Right ventricle myocardium inferior (tissue), 1 donor: ENCODE data around the gene C12orf54. TPM values are rescaled to one million over a fixed set of nuclear protein-coding genes. Genes with fewer than 3 reads are reported as not detected.
"Not testable (repeated sequence)": the region's sequence is repeated elsewhere in the genome, so short reads cannot be mapped to it uniquely, and the experiment has no call there.

ENCODE experiments used
- ATAC-seq: fragments of 200-7000 bp; cut with Tn5 transposase; one replicate; pipeline ENCODE4 v1.9.1; 2020; ENCODE audit warnings: mild to moderate bottlenecking, moderate library complexity
- DNase-seq: peaks from one replicate; pipeline ENCODE4 v3.0.0; 2021; ENCODE audit errors: missing footprints
- intact Hi-C: fragments of 100-400 bp; cut with DNase I; formaldehyde crosslinking; loops from one replicate; pipeline ENCODE4 v1.11.0; 2022
- long read RNA-seq: library from polyadenylated mRNA; unstranded; transcript quantifications from one replicate; pipeline ENCODE4 v2.0.0, GENCODE V29; 2021
- total RNA-seq: library from RNA; stranded (reverse); fragmentation: NEBNext Ultra II Directional; extraction: Animal tissue kit (Norgen Biotek cat#: 25700); gene quantifications from one replicate; pipeline ENCODE4 v1.2.1, GENCODE V29; 2021
- donor health status: DM: no; HTN: yes; CAD: no; lungs with severe emphysema.

Gene C12orf54
- total RNA-seq = not detected
- long read RNA-seq = 0 reads

- intact Hi-C loops = no loop called here
- no peak for ATAC-seq
- DNase-seq = no peak
Measured at GRCh38 chr12:48482198-48482597, at the start of gene C12orf54. Gene C12orf54 (plus strand): TSS chr12:48482498. CDS start chr12:48483297, 799 bp downstream.

DNA sequence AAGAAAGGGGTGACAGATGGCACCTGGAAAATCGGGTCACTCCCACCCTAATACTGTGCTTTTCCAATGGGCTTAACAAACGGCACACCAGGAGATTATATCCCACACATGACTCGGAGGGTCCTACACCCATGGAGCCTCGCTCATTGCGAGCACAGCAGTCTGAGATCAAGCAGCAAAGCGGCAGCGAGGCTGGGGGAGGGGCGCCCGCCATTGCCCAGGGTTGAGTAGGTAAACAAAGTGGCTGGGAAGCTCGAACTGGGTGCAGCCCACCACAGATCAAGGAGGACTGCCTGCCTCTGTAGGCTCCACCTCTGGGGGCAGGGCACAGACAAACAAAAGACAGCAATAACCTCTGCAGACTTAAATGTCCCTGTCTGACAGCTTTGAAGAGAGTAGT lies 48.3 kb upstream of the C12orf54 start:
- intact Hi-C loops, DNase-seq, ATAC-seq: not testable (repeated sequence)

- DNase-seq = no peak
- intact Hi-C loops = no loop called here
- ATAC-seq = no peak
Measured at GRCh38 chr12:48441069-48441468, 41.2 kb upstream of the C12orf54 start.

- DNase-seq (no peak), ATAC-seq (no peak)
- intact Hi-C loops = no loop called here
Measured at GRCh38 chr12:48442179-48442847, 40.0 kb upstream of the C12orf54 start.

DNA sequence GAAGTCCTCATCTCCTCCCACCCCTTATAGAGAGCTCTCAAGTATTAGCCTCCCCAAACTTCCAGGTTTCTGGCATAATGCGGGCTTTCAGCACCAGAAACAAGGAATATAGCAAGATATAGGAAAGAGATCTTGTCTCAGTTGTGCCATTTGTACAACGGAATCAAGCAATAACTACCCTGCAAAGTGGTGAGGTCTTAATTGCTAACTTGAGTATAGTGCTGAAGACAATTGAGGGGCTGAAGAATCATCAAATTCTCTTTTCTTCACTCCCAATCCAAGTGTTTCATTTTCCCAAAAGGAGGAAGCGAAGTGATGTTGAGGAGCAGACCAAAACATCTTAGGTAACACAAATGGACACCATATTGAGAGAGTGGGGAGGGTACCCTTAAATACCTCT lies 36.8 kb upstream of the C12orf54 start:
- no peak for DNase-seq
- no peak for ATAC-seq
- intact Hi-C loops = no loop called here

- intact Hi-C loops = no loop called here
- no peak for DNase-seq
- no peak for ATAC-seq
Measured at GRCh38 chr12:48446161-48446776, 36.0 kb upstream of the C12orf54 start.

- DNase-seq = no peak
- intact Hi-C loops = no loop called here
- ATAC-seq = no peak
Measured at GRCh38 chr12:48447755-48448154, 34.5 kb upstream of the C12orf54 start.

- no peak for ATAC-seq
- intact Hi-C loops = no loop called here
- no peak for DNase-seq
Measured at GRCh38 chr12:48451372-48451771, 30.9 kb upstream of the C12orf54 start.

- intact Hi-C loops, ATAC-seq, DNase-seq: not testable (repeated sequence)
Measured at GRCh38 chr12:48452961-48453360, 29.3 kb upstream of the C12orf54 start.

GRCh38 chr12:48454667-48455066 lies 27.6 kb upstream of the C12orf54 start:
- ATAC-seq = no peak
- intact Hi-C loops = no loop called here
- DNase-seq = no peak

DNA sequence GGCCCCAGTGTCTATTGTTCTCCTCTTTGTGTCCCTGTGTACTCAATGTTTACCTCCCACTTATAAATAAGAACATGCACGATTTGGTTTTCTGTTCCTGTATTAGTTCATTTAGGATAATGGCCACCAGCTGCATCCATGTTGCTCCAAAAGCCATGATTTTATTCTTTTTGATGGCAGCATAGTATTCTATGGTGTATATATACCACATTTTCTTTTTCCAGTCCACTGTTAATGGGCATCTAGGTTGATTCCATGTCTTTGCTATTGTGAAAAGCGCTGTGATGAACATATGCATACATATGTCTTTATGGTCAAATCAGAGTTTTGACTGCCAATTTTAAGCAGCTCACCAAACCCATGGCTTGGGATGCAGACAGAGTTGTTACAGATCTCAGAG lies 27.2 kb upstream of the C12orf54 start:
- DNase-seq (no peak), ATAC-seq (no peak)
- intact Hi-C loops = no loop called here

DNA sequence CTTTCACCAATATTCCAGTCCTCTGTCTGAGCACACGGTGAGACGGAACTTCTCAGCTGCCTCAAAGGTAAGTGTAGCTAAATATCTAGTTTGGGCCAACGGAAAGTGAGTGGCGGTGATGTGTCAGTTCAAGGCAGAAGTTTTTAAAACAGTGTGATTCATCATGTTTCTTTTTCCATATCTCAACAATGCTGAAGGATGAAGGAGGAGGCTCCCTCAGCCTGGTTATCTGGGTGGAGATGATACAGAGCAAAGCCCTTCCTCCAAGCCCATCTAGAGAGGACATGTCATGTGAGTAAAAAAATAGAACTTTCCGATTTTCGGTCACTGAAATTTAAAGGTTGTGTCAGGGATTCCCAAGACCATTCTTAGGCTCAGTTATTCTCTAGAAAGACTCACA lies 23.0 kb upstream of the C12orf54 start:
- no peak for ATAC-seq
- intact Hi-C loops = no loop called here
- DNase-seq = no peak

DNA sequence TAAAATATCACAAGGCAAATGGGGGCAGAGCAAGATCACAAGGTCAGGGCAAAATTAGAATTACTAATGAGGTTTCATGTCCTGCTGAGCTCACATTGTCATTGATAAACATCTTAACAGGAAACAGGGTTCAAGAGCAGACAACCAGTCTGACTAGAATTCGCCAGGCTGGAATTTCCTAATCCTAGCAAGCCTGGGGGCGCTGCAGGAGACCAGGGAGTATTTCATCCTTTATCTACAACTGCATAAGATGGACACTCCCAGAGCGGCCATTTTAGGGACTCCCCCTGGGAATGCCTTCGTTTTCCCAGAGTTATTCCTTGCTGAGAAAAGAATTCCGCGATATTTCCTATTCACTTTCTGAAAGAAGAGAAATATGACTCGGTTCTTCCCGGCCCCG lies 13.3 kb upstream of the C12orf54 start:
- ATAC-seq, intact Hi-C loops, DNase-seq: not testable (repeated sequence)

DNA sequence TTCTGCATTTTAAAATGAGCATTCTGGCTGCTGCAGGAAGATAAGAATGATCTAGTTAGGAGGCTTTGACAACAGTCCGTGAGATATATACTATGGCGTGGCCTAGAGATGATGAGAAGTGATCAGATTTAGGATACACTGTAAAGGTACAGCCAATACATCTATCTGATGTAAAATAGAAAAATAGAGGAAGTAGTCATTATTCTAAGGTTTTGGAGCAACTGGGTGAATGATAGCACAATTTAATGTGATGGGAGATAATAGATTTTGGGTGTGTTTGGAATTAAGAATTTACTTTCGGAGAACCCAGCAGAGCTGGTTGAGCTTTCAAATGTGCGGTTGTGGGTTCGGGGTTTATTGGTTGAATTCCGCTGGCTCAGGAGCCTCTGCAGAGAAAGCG lies 10.0 kb upstream of the C12orf54 start, which contains the start of gene ANP32D:
TSS of gene ANP32D (plus strand) at position 301 of the 400 bp plus-strand sequence. CDS start 106 bp downstream, outside the sequence.
- intact Hi-C loops = no loop called here
- DNase-seq = no peak
- ATAC-seq = no peak

DNA sequence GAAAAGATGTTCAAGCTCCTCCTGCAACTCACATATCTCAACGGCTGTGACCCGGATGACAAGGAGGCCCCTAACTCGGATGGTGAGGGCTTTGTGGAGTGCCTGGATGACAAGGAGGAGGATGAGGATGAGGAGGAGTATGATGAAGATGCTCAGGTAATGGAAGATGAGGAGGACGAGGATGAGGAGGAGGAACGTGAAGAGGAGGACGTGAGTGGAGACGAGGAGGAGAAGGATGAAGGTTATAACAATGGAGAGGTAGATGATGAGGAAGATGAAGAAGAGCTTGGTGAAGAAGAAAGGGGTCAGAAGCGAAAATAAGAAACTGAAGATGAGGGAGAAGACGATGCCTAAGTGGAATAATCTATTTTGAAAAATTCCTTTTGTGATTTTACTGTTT lies 9.2 kb upstream of the C12orf54 start:
- no peak for DNase-seq

DNA sequence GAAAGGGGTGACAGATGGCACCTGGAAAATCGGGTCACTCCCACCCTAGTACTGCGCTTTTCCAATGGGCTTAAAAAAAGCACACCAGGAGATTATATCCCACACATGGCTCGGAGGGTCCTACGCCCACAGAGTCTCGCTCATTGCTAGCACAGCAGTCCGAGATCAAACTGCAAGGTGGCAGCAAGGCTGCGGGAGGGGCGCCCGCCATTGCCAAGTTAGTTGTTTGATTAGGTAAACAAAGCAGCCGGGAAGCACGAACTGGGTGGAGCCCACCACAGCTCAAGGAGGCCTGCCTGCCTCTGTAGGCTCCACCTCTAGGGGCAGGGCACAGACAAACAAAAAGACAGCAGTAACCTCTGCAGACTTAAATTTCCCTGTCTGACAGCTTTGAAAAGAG lies 7.8 kb upstream of the C12orf54 start:
- DNase-seq, ATAC-seq, intact Hi-C loops: not testable (repeated sequence)

More for the DNA sequence above, 9.2 kb upstream of the C12orf54 start:
- intact Hi-C loops = no loop called here
- ATAC-seq = no peak

DNA sequence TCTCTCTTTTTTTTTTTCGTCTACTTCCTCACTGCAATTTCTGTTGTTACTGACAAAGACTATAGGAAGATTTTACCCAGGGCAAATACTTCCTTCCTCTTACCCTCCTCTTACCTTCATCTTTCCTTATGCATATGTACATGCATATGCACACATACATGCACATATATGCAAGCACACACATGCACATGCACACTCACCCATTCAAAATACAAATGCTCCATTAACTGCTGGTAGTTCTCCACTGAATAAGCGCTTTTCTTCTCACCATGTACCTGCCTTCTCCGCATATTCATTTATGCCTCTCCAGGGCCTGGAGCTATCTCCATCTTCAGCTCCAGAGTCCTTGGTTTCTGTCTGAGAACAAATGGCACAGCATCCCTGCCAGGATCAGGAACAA lies 632 bp downstream of the C12orf54 start:
- DNase-seq (no peak), ATAC-seq (no peak)
- intact Hi-C loops = no loop called here

DNA sequence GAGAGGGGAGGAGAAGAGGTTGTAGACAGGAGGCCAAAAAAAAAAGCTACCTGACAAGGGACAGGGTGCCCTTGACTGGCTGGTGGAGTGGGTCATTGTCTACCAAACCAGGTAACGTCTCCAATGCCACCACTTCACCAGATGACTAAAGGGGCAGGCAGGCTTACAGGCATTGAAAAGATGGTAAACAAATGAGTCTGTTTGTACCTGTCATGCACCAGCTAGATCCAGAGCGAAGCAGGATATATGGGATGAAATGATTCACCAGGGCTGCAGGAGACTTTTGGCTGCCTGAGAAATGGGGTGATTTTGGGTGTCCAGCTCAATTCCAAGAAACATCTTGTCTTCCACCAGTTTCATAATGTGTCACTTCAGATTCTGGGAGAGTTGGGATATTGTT lies 4.0 kb downstream of the C12orf54 start:
- intact Hi-C loops = no loop called here
- DNase-seq (no peak), ATAC-seq (no peak)

DNA sequence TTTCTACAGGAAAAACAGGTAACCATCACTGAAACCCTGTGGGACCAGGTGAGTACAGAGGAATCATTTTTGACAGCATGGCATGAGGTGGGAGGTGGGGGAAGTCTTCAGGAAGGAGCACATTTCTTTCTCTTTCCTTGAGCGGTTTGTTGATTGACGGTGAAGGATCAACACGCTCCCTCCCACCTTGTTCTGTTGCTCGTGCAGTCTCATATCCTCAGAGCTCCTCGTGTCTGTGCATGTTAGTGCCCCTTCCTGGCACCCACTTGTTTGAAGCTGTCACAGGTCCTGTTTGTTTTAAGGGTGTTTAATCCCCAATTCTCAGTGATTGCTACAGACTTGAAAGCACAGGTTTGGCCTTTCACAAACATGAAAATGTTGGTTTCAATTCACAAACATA lies 4.4 kb downstream of the C12orf54 start:
- no peak for ATAC-seq
- intact Hi-C loops = no loop called here
- no peak for DNase-seq

DNA sequence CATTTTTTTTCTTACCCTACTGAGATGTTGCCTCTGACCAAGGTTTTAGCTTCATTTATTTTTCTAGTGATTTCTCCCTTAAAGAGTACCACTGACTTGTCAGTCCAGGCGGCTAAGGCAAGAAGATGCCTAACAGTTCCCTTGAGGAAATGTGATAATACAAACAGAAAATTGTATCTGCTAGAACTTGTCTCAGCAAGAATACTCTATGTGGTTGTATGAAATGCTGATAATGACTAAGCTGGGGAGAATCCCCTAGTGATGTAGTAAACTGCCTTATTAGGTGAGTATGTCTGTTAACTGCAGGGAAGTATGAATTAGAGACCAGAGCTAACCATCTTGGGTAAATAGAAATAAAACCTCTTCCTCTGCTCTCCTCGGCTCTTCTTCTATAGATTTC lies 6.7 kb downstream of the C12orf54 start:
- ATAC-seq = no peak
- no peak for DNase-seq
- intact Hi-C loops = no loop called here
